T-cell (primary cell): ENCODE results near the gene RRP8. TPM values are rescaled to one million over a fixed set of nuclear protein-coding genes. Genes with fewer than 3 reads are reported as not detected.

ENCODE experiments used
- ATAC-seq, 4 experiments: fragments of 200-7000 bp in 3 of 4; fragments of 150-1000 bp in 1 of 4; cut with Tn5 transposase; replicated peaks in 1 of 4; 1 replicate in 3 of 4; 2 replicates in 1 of 4; pipeline ENCODE4 v1.10.0; 2021; ENCODE audit warnings: moderate library complexity in 3 of 4, mild to moderate bottlenecking in 2 of 4, moderate number of reproducible peaks in 1 of 4
- CTCF ChIA-PET, 2 donors: fragments of 300-600 bp; sonication (Branson Sonifier 250); formaldehyde crosslinking; loops; one replicate each; lab custom pipeline; 2022; ENCODE audit warnings: antibody characterized with exemption in 2 of 2; lab: Charles Lee
- POLR2A ChIA-PET, 2 donors: fragments of 300-600 bp; sonication (Branson Sonifier 250); formaldehyde crosslinking; loops; one replicate each; lab custom pipeline; 2022; ENCODE audit warnings: antibody characterized with exemption in 2 of 2; lab: Charles Lee
- DNase-seq, 35 experiments: peaks; one replicate each; pipeline versions ENCODE4 v3.0.0 to v3.0.0-alpha.2; 2013 to 2023
- H3K27ac ChIP-seq: one replicate; pipeline ENCODE4 v1.5.1; 2013; ENCODE audit warnings: low read length
- H3K27me3 ChIP-seq, 2 experiments: replicated peaks in 1 of 2; 1 replicate in 1 of 2; 2 replicates in 1 of 2; pipeline versions ENCODE4 v1.6.1 to v1.7.0; 2013; ENCODE audit warnings: low read length in 1 of 2, mixed read lengths in 1 of 2; ENCODE audit not compliant: control insufficient read depth in 2 of 2, insufficient read depth in 2 of 2; ENCODE audit errors: extremely low read depth in 1 of 2
- H3K36me3 ChIP-seq, 2 donors: 1 replicate in 1 of 2; 2 replicates in 1 of 2; pipeline versions ENCODE4 v1.6.1 to v1.7.0; 2013; ENCODE audit warnings: low read length in 1 of 2; ENCODE audit not compliant: control insufficient read depth in 2 of 2, insufficient read depth in 1 of 2; ENCODE audit errors: extremely low read depth in 1 of 2
- H3K4me1 ChIP-seq, 2 experiments: 1 replicate in 1 of 2; 2 replicates in 1 of 2; pipeline versions ENCODE4 v1.6.1 to v1.7.0; 2013; ENCODE audit warnings: low read length in 2 of 2, mixed read lengths in 1 of 2; ENCODE audit not compliant: insufficient read depth in 2 of 2, control insufficient read depth in 1 of 2; ENCODE audit errors: extremely low read depth in 1 of 2
- H3K4me3 ChIP-seq, 2 donors: 1 replicate in 1 of 2; 2 replicates in 1 of 2; pipeline versions ENCODE4 v1.5.1 to v1.7.0; 2013; ENCODE audit warnings: mild to moderate bottlenecking in 2 of 2, low read length in 1 of 2, moderate library complexity in 1 of 2; ENCODE audit not compliant: control insufficient read depth in 1 of 2; ENCODE audit errors: extremely low read depth in 1 of 2
- H3K9me3 ChIP-seq: 2 replicates; pipeline ENCODE4 v1.7.0; 2013
- H3K27ac Mint-ChIP-seq, 2 donors: one replicate each; pipeline ENCODE4 v1.8.0; 2020 to 2021; ENCODE audit warnings: mild to moderate bottlenecking in 2 of 2, mixed read lengths in 2 of 2
- H3K27me3 Mint-ChIP-seq, 2 donors: one replicate each; pipeline ENCODE4 v1.8.0; 2021 to 2022; ENCODE audit warnings: mixed read lengths in 2 of 2
- H3K36me3 Mint-ChIP-seq: one replicate; pipeline ENCODE4 v1.8.0; 2021; ENCODE audit warnings: mixed read lengths
- H3K4me1 Mint-ChIP-seq, 3 donors: one replicate each; pipeline ENCODE4 v1.8.0; 2020 to 2022; ENCODE audit warnings: mixed read lengths in 3 of 3, mild to moderate bottlenecking in 1 of 3
- H3K4me3 Mint-ChIP-seq, 3 donors: one replicate each; pipeline ENCODE4 v1.8.0; 2020 to 2022; ENCODE audit warnings: mild to moderate bottlenecking in 3 of 3, mixed read lengths in 3 of 3, moderate library complexity in 3 of 3
- H3K9me3 Mint-ChIP-seq, 3 donors: one replicate each; pipeline ENCODE4 v1.8.0; 2020 to 2022; ENCODE audit warnings: mixed read lengths in 3 of 3
- WGBS: methylation state at CpG from one replicate; pipeline ENCODE4 v1.1.5; 2013; ENCODE audit warnings: missing lambda C conversion rate; ENCODE audit not compliant: insufficient coverage; 5-methylcytosine and 5-hydroxymethylcytosine counted together
- total RNA-seq, 35 experiments: library from RNA in 6 of 35; stranded (reverse) in 6 of 35; fragments of 120-200 nt in 1 of 35; gene quantifications; one replicate each; pipeline versions ENCODE4 v1.2.1 to v1.2.4 and lab custom pipeline; 2013 to 2026

The RRP8 gene
- total RNA-seq, 5 donors from 2014 or later (not counting 1 experiment from before 2014, with no cell fraction given) = 24.5 to 35.5 (median 32.2) TPM

DNA sequence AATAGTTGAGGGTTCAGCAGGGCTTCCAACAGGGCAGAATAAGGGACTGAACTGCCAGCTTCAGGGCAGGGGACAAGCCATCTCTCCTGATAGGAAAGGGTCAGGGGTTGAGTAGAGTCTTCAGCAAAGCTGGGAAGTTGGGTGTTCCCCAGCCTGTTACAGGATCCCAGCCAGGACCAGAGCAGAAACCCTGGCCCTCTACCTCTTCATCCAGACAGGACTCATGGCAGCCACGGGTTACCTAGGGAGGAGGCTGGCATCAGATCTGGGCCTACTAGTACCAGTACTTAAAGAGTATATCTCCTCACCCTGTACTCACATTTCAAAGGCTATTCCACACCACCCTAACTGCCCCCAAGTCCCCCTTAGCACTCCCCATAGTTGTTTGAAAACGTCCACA is 11.0 kb upstream of the RRP8 start:
- ChIA-PET CTCF (no interaction called here), POLR2A (no interaction called here)
- H3K4me1 ChIP-seq = peaks cover 20 to 57% of the 10 kb centered on the region in 2 experiments
- H3K4me1 Mint-ChIP-seq = peaks cover 21 to 35% (median 27%) of the 10 kb centered on the region in 3 donors
- H3K36me3 ChIP-seq = peaks cover 21 to 41% of the 10 kb centered on the region in 2 donors
- H3K27ac Mint-ChIP-seq = peak overlapping the region; percentile 10 to 62
- ATAC-seq (no peak), DNase-seq (no peak)
- no peaks in the 10 kb centered on the region for H3K9me3 Mint-ChIP-seq
- no CpG with 5 or more reads among the region's 2 CpGs for WGBS
- H3K27me3 ChIP-seq = no peaks in the 10 kb centered on the region
- H3K4me3 Mint-ChIP-seq = no peak overlapping the region
- H3K4me3 ChIP-seq = no peak overlapping the region
- H3K27ac ChIP-seq = no peak overlapping the region
- no peaks in the 10 kb centered on the region for H3K27me3 Mint-ChIP-seq
- peaks cover 35% of the 10 kb centered on the region for H3K36me3 Mint-ChIP-seq
- H3K9me3 ChIP-seq = no peaks in the 10 kb centered on the region

DNA sequence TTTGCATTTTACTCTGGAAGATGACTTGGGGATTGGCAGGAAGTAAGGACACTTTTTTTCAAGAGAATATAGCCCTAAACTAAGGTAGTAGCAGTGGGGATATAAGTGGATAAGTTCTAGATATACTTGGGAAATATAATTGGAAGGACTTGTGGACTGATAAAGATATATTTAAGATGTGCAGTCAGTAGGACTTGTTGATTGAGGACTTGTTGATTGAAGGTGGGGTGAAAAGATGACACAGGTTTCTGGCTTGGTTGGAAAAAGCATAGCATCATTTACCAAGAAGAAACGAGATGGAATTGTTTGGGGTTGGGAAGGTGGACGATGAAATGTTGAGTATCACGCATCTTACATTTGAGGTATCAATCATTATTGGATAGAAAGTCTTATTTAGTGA is 10.1 kb upstream of the RRP8 start:
- Mint-ChIP-seq H3K36me3 (peaks cover 42% of the 10 kb centered on the region), H3K4me1 (peaks cover 29 to 44% (median 32%) of the 10 kb centered on the region in 3 donors), H3K9me3 (no peaks in the 10 kb centered on the region), H3K27ac (no peak overlapping the region), H3K27me3 (no peaks in the 10 kb centered on the region), H3K4me3 (no peak overlapping the region)
- ChIA-PET CTCF (interaction anchor here in 1 of 2 donors (0.7 to 1.0 kb wide), 2 partner anchors 70 to 235 kb away, joined by 3 to 8 read pairs; partner anchors contain the start of gene MRPL17), POLR2A (interaction anchor here in 1 of 2 donors (1.0 kb wide), 1 partner anchor 132 kb away, joined by 3 read pairs; the partner anchor contains the start of genes ARFIP2 and TIMM10B)
- Histone ChIP-seq H3K27ac (peak overlapping the region; percentile 98), H3K4me1 (peaks cover 19 to 59% of the 10 kb centered on the region in 2 experiments), H3K4me3 (no peak overlapping the region), H3K27me3 (no peaks in the 10 kb centered on the region), H3K9me3 (no peaks in the 10 kb centered on the region), H3K36me3 (peaks cover 21 to 50% of the 10 kb centered on the region in 2 donors)
- WGBS = 89% methylated on average over 3 of the region's 3 CpGs
- DNase-seq = no peak
- ATAC-seq = no peak

DNA sequence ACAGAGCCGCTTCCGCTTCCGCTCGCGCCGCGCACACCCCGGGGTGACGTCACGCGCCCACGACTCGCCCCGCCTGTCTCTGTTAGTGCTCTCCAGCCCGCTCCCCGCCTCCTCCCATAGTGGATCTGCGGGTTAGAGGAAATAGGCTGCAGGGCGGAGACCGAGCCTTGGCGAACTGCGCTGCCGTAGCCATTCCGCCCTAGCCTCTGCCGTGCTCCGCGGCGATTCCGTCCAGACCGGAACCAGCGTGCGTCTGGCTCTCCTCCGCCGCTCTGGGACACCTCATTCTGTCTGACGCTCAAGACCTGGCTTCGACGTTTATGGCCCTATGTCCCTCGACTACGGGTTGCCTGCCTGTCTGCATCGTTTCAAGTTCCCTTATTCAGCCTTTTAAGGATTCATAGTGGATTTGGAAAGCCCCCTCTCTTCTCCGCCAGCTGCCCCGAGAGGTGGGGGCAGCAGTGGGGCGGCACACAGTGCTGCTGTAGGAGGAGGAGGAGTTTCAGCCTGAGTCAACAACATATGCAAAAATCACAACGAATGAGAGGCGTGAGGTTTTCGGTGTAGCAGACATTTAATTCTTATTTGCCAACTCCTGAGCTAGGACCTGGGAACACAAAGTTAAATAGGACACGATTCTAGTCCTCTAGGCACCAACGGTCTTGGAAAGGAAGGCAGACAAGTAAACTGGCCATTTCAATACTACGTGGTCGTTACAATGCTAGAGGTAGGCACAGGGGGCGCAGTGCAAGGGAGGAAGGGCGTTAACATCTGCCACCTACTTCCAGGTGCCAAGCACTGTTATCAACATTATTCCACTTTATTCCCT is 9.0 kb upstream of the RRP8 start, which contains the start of gene TAF10:
Gene TAF10, minus strand, starts transcription at position 4 of the 829 bp plus-strand sequence. CDS start 27 bp downstream, outside the sequence.
- ATAC-seq (peak; percentile 89 to 92 (median 90)), DNase-seq (peak; percentile 91 to 98 (median 95))
- Mint-ChIP-seq H3K36me3 (peaks cover 50% of the 10 kb centered on the region), H3K4me1 (peaks cover 32 to 54% (median 33%) of the 10 kb centered on the region in 3 donors), H3K27me3 (no peaks in the 10 kb centered on the region), H3K9me3 (no peaks in the 10 kb centered on the region), H3K4me3 (peak within 1 kb of the TSS in 2 of 3 donors; percentile 86 to 87), H3K27ac (peak within 1 kb of the TSS; percentile 88 to 89)
- peak within 1 kb of the TSS; percentile 78 to 87 for H3K4me3 ChIP-seq
- CTCF ChIA-PET = interaction anchor here in 1 of 2 donors (0.6 to 1.2 kb wide), 10 partner anchors 15 to 379 kb away, joined by 3 to 8 read pairs (median 3); partner anchors contain the start of gene MRPL17
- no peaks in the 10 kb centered on the region for H3K27me3 ChIP-seq
- WGBS = under 1% methylated on average over 36 of the region's 51 CpGs
- H3K4me1 ChIP-seq = peaks cover 20 to 59% of the 10 kb centered on the region in 2 experiments
- H3K36me3 ChIP-seq = peaks cover 21 to 61% of the 10 kb centered on the region in 2 donors
- POLR2A ChIA-PET = interaction anchor here (0.5 to 1.6 kb wide), 9 partner anchors 8 to 436 kb away, joined by 3 to 13 read pairs (median 3); partner anchors contain the start of genes ARFIP2 (in 1 of the 2), MRPL17 (in 1 of the 2), SMPD1 (in 1 of the 2) and TIMM10B (in 1 of the 2)
- H3K9me3 ChIP-seq = no peaks in the 10 kb centered on the region
- H3K27ac ChIP-seq = peak within 1 kb of the TSS; percentile 98

- peak in 2 of 35 experiments; percentile 12 to 29 for DNase-seq
- Mint-ChIP-seq H3K4me1 (peaks cover 32 to 57% (median 37%) of the 10 kb centered on the region in 3 donors), H3K27me3 (no peaks in the 10 kb centered on the region), H3K27ac (peak overlapping the region in 1 of 2 donors; percentile 89), H3K9me3 (no peaks in the 10 kb centered on the region), H3K4me3 (peak overlapping the region in 2 of 3 donors; percentile 86 to 87), H3K36me3 (peaks cover 53% of the 10 kb centered on the region)
- Histone ChIP-seq H3K4me3 (peak overlapping the region; percentile 78 to 87), H3K27ac (peak overlapping the region; percentile 79), H3K4me1 (peaks cover 25 to 58% of the 10 kb centered on the region in 2 experiments), H3K36me3 (peaks cover 21 to 62% of the 10 kb centered on the region in 2 donors), H3K9me3 (no peaks in the 10 kb centered on the region), H3K27me3 (no peaks in the 10 kb centered on the region)
- CTCF ChIA-PET = interaction anchor here (0.6 to 1.2 kb wide), 8 partner anchors 15 to 242 kb away, joined by 3 to 6 read pairs (median 3); partner anchors contain the start of gene MRPL17 (in 1 of the 2)
- POLR2A ChIA-PET = interaction anchor here (0.5 to 1.6 kb wide), 9 partner anchors 8 to 435 kb away, joined by 3 to 13 read pairs (median 3); partner anchors contain the start of genes MRPL17 (in 1 of the 2) and SMPD1 (in 1 of the 2)
- ATAC-seq = peak in 1 of 4 experiments; percentile 15
- 0% methylated on average over 36 of the region's 36 CpGs for WGBS
Observed at GRCh38 chr11:6611963-6612212, 8.5 kb upstream of the RRP8 start.

DNA sequence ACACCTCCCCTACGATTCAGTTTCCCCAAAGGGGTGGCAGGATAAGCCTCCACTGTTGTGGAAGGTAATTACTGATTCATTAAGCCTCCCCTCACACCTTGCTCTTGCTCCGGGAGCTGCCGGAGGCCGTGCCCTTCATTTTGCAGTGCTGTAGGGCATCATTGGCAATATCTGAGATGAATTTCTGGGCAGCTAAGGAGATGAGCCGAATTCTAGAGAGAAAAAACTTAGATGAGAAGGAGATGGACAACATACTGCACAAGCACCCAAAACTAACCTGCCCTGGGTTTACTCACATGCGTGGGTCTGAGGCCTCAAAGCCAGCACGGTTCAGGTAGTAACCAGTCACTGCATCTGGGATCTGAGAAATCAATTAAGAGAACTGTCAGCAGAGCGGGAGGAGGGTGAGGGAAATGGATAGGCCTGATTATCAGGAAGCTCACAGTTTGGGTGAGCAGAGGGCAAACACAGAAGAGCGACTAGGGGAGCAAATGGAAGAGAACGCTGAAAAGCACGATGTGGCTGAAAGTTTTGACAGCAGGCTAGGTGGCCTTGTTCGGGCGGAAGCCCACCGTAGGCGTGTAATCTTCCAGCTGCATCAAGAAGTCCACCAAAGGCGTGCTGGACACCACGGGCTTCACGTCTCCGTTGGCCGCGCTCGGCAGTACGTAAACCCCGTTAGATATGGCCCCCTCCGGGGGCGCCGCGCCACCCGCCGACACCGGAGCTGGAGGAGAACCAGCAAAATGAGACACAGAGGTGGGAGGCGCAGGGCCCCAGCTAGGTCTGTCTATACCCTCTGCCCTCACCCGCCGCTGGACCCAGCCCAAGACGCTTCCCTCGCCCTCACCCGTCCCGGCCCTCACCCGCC is 7.9 kb upstream of the RRP8 start:
- peaks cover 48% of the 10 kb centered on the region for H3K36me3 Mint-ChIP-seq
- Histone ChIP-seq H3K36me3 (peaks cover 17 to 56% of the 10 kb centered on the region in 2 donors), H3K27ac (peak overlapping the region; percentile 79), H3K9me3 (no peaks in the 10 kb centered on the region), H3K4me1 (peaks cover 31 to 60% of the 10 kb centered on the region in 2 experiments), H3K4me3 (peak overlapping the region; percentile 78 to 87), H3K27me3 (no peaks in the 10 kb centered on the region)
- H3K9me3 Mint-ChIP-seq = no peaks in the 10 kb centered on the region
- DNase-seq (peak in 17 of 35 experiments; percentile 5 to 53 (median 23)), ATAC-seq (peak in 3 of 4 experiments; percentile 14 to 28 (median 26))
- CTCF ChIA-PET = interaction anchor here (0.6 to 1.2 kb wide), 9 partner anchors 56 to 241 kb away, joined by 3 to 6 read pairs (median 3); partner anchors contain the start of genes MRPL17 (in 1 of the 2) and SMPD1 (in 1 of the 2)
- no peaks in the 10 kb centered on the region for H3K27me3 Mint-ChIP-seq
- POLR2A ChIA-PET = interaction anchor here (0.6 to 1.6 kb wide), 9 partner anchors 7 to 435 kb away, joined by 3 to 13 read pairs (median 3); partner anchors contain the start of genes MRPL17 (in 1 of the 2) and SMPD1 (in 1 of the 2)
- H3K4me3 Mint-ChIP-seq = peak overlapping the region in 2 of 3 donors; percentile 86 to 87
- peaks cover 27 to 54% (median 33%) of the 10 kb centered on the region in 3 donors for H3K4me1 Mint-ChIP-seq
- H3K27ac Mint-ChIP-seq = peak overlapping the region; percentile 88 to 89
- 5% methylated on average over 34 of the region's 39 CpGs for WGBS
